GM12878 (cell line): ENCODE data around the gene PRKCE. TPM values are rescaled to one million over a fixed set of nuclear protein-coding genes. Genes with fewer than 3 reads are reported as not detected.

Experiments
- ATAC-seq: fragments of 200-7000 bp; cut with Tn5 transposase; 3 replicates; pipeline ENCODE4 v1.9.1; 2020; ENCODE audit warnings: mild to moderate bottlenecking, moderate library complexity
- BruUV-seq: library from RNA; stranded (reverse); fragments of 400-500 nt; replicated peaks from 2 replicates; lab custom pipeline; 2021; lab: Mats Ljungman, UMichigan
- CTCF ChIA-PET: fragments of 300-600 bp; sonication (Branson Sonifier 250); formaldehyde crosslinking; extraction: SDS; loops from one replicate; lab custom pipeline; 2021; ENCODE audit warnings: inconsistent platforms; lab: Yijun Ruan, JAX
- POLR2A ChIA-PET: fragments of 350-600 bp; formaldehyde crosslinking; extraction: SDS; loops from one replicate; lab custom pipeline; 2021; ENCODE audit warnings: inconsistent platforms; lab: Charles Lee
- RAD21 ChIA-PET: fragments of 300-600 bp; sonication (Branson Sonifier 250); formaldehyde crosslinking; loops from one replicate; lab custom pipeline; 2023; ENCODE audit warnings: antibody characterized with exemption; ENCODE audit not compliant: unreplicated experiment; lab: Charles Lee
- SMC1A ChIA-PET: fragments of 300-600 bp; sonication (Branson Sonifier 250); formaldehyde crosslinking; loops from one replicate; lab custom pipeline; 2023; ENCODE audit not compliant: unreplicated experiment, uncharacterized antibody; lab: Charles Lee
- DNase-seq: peaks from one replicate; pipeline ENCODE4 v3.0.0-alpha.2; 2011; ENCODE audit warnings: low read depth, low spot score
- FAIRE-seq: peaks from 3 replicates; lab custom pipeline; 2011; peaks lifted over from hg19 to GRCh38; lab: Jason Lieb, UNC
- H2AFZ ChIP-seq: 2 replicates; pipeline ENCODE4 v1.6.0; 2011; ENCODE audit warnings: low read depth, low read length, control low read depth; ENCODE audit not compliant: control insufficient read depth
- H3K27ac ChIP-seq: 2 replicates; pipeline ENCODE4 v1.5.1; 2011; ENCODE audit warnings: control low read depth; ENCODE audit not compliant: control insufficient read depth, insufficient read depth
- H3K27me3 ChIP-seq, 2 experiments: replicated peaks in 1 of 2; 2 replicates each; pipeline versions ENCODE4 v1.6.0 to v1.6.1; 2011; ENCODE audit warnings: low read length in 1 of 2; ENCODE audit not compliant: control insufficient read depth in 2 of 2, insufficient read depth in 2 of 2
- H3K36me3 ChIP-seq, 2 experiments: 2 replicates each; pipeline ENCODE4 v1.5.1; 2011; ENCODE audit warnings: low read length in 1 of 2; ENCODE audit not compliant: control insufficient read depth in 2 of 2, insufficient read depth in 2 of 2
- H3K4me1 ChIP-seq: 2 replicates; pipeline ENCODE4 v1.6.1; 2011; ENCODE audit warnings: mild to moderate bottlenecking, low read length, moderate library complexity, mixed read lengths; ENCODE audit not compliant: control insufficient read depth, insufficient read depth
- H3K4me2 ChIP-seq: 2 replicates; pipeline ENCODE4 v1.6.0; 2011; ENCODE audit warnings: control low read depth; ENCODE audit not compliant: control insufficient read depth, insufficient read depth
- H3K4me3 ChIP-seq: fragments of 200-600 bp; sonication (generic); 2 replicates; pipeline ENCODE4 v1.5.1; 2016
- H3K79me2 ChIP-seq: 2 replicates; pipeline ENCODE4 v1.6.0; 2011; ENCODE audit warnings: low read length; ENCODE audit not compliant: control insufficient read depth, insufficient read depth
- H3K9ac ChIP-seq: 2 replicates; pipeline ENCODE4 v1.8.0; 2011; ENCODE audit warnings: low read length, control low read depth, mixed read lengths; ENCODE audit not compliant: control insufficient read depth, insufficient read depth
- H3K9me3 ChIP-seq: replicated peaks from 3 replicates; pipeline ENCODE4 v1.5.1; 2011; ENCODE audit warnings: mild to moderate bottlenecking, low read length; ENCODE audit not compliant: control insufficient read depth, insufficient read depth
- H4K20me1 ChIP-seq: 2 replicates; pipeline ENCODE4 v1.6.0; 2011; ENCODE audit not compliant: control insufficient read depth, insufficient read depth
- ATF7 ChIP-seq: fragments of 450-650 bp; IDR thresholded peaks from 2 replicates; pipeline ENCODE4 v1.6.1; 2016; ENCODE audit warnings: low read depth, mild to moderate bottlenecking
- CTCF ChIP-seq, 3 experiments: IDR thresholded peaks in 2 of 3; conservative IDR thresholded peaks in 1 of 3; 2 replicates each; pipeline ENCODE4 v1.5.1; 2011; ENCODE audit warnings: low read depth in 3 of 3, low read length in 3 of 3, mild to moderate bottlenecking in 3 of 3, control low read depth in 2 of 3, moderate library complexity in 2 of 3, inconsistent platforms in 1 of 3, mixed read lengths in 1 of 3; ENCODE audit not compliant: control insufficient read depth in 2 of 3, insufficient read depth in 1 of 3; ENCODE audit errors: extremely low read depth in 1 of 3
- IRF4 ChIP-seq: IDR thresholded peaks from 2 replicates; pipeline ENCODE4 v1.6.1; 2011; ENCODE audit warnings: low read depth, low read length
- PAX8 ChIP-seq: fragments of 450-650 bp; IDR thresholded peaks from 2 replicates; pipeline ENCODE4 v1.6.1; 2017; ENCODE audit warnings: mild to moderate bottlenecking, moderate library complexity
- RUNX3 ChIP-seq: IDR thresholded peaks from 2 replicates; pipeline ENCODE4 v1.6.1; 2012; ENCODE audit warnings: low read length, inconsistent platforms
- ZBTB33 ChIP-seq: fragments of 450-650 bp; IDR thresholded peaks from 2 replicates; pipeline ENCODE4 v1.6.1; 2017; ENCODE audit warnings: mild to moderate bottlenecking
- ZBTB4 ChIP-seq: fragments of 450-650 bp; formaldehyde crosslinking; IDR thresholded peaks from 2 replicates; pipeline ENCODE4 v1.4.0; 2022; ENCODE audit warnings: mild to moderate bottlenecking, moderate library complexity
- ZBTB40 ChIP-seq: fragments of 450-650 bp; IDR thresholded peaks from 2 replicates; pipeline ENCODE4 v1.6.1; 2016; ENCODE audit warnings: mild to moderate bottlenecking, moderate library complexity, borderline replicate concordance
- WGBS: methylation state at CpG from one replicate; pipeline ENCODE4 v1.1.6; 2016; ENCODE audit warnings: low lambda C conversion rate; ENCODE audit not compliant: insufficient replicate concordance, insufficient coverage; ENCODE audit errors: missing lambda C conversion rate; 5-methylcytosine and 5-hydroxymethylcytosine counted together
- in situ Hi-C: fragments of 300-500 bp; cut with MboI; formaldehyde crosslinking; loops from 9 replicates; pipeline ENCODE4 v1.14.3; 2018; ENCODE audit warnings: mixed read lengths
- intact Hi-C: fragments of 100-400 bp; cut with micrococcal nuclease; formaldehyde crosslinking; loops from one replicate; pipeline ENCODE4 v1.14.2; 2022; ENCODE audit not compliant: unreplicated experiment
- polyA plus RNA-seq, 11 experiments: library from polyadenylated mRNA; depleted of rRNA in 4 of 11; unstranded in 6 of 11; stranded (reverse) in 5 of 11; fragments of >200 nt; fragmentation: Nextera tagmentation in 4 of 11; fragmentation: Illumina TruSeq in 1 of 11; extraction: Ambion mirVana in 4 of 11; extraction: Trizol in 1 of 11; gene quantifications; 1 replicate in 1 of 11; 2 replicates in 10 of 11; pipeline versions ENCODE4 v1.2.1 to v1.2.3, GENCODE V29; 2011 to 2016; ENCODE audit warnings: inconsistent platforms in 2 of 11, missing spikeins in 2 of 11, low read depth in 1 of 11
- total RNA-seq, 4 experiments: library from RNA; depleted of rRNA in 3 of 4; stranded (reverse); fragments of >200 nt in 3 of 4; fragmentation: Illumina TruSeq in 1 of 4; extraction: Trizol in 1 of 4; gene quantifications; 2 replicates each; pipeline versions ENCODE4 v1.2.1 to v1.2.3, GENCODE V29; 2013 to 2021

The PRKCE gene
- total and polyA plus RNA-seq, 10 of the 15 experiments (the other 5 are each of a cell fraction or from before 2014, with no cell fraction given) = 2.6 to 28.2 (median 11.3) TPM

- Histone ChIP-seq H3K9ac (no peak overlapping the region), H3K79me2 (no peaks in the 10 kb centered on the region), H3K4me2 (no peak overlapping the region), H3K27ac (peak overlapping the region; percentile 48), H3K9me3 (no peaks in the 10 kb centered on the region), H3K36me3 (no peaks in the 10 kb centered on the region), H3K4me1 (peaks cover 7% of the 10 kb centered on the region), H3K4me3 (no peak overlapping the region), H2AFZ (peak overlapping the region; percentile 38; the same call in 1 of the 2 replicates), H3K27me3 (no peaks in the 10 kb centered on the region), H4K20me1 (no peaks in the 10 kb centered on the region)
- ChIA-PET CTCF (interaction anchor here (0.5 to 5.5 kb wide), 48 partner anchors 8 to 1219 kb away, joined by 3 to 66 read pairs (median 5); partner anchors contain the start of gene PRKCE), SMC1A (interaction anchor here (0.6 to 6.0 kb wide), 44 partner anchors 10 to 982 kb away, joined by 3 to 68 read pairs (median 6); no protein-coding TSS in a partner anchor), POLR2A (interaction anchor here (1.0 to 1.4 kb wide), 5 partner anchors 17 to 290 kb away, joined by 3 to 7 read pairs (median 4); no protein-coding TSS in a partner anchor), RAD21 (interaction anchor here (0.7 to 4.1 kb wide), 35 partner anchors 8 to 351 kb away, joined by 3 to 39 read pairs (median 6); no protein-coding TSS in a partner anchor)
- DNase-seq (no peak), FAIRE-seq (peak; percentile 54), ATAC-seq (peak; percentile 94)
- BruUV-seq = no TSS peak
- intact Hi-C loops (loop anchor here (1.0 to 2.0 kb wide), 5 partner anchors 47 to 292 kb away; no protein-coding TSS in a partner anchor), in situ Hi-C loops (loop anchor here (5.0 to 25.0 kb wide), 2 partner anchors 289 to 949 kb away; no protein-coding TSS in a partner anchor)
- 36% methylated on average over 13 of the region's 13 CpGs for WGBS
- no peak for TF ChIP-seq PAX8
- no peak for TF ChIP-seq ZBTB40
- no peak for TF ChIP-seq ZBTB4 (CRISPR knock-in tag)
- 0 out of 2 replicates have a peak, but pooled peaks have one; percentile 17 for TF ChIP-seq IRF4
- TF ChIP-seq ZBTB33 = peak; percentile 90
- no peak for TF ChIP-seq ATF7
- peak; percentile 67 to 91 (median 70) for TF ChIP-seq CTCF (IDR thresholded peaks at IDR 0.05 in 2 of 3, conservative IDR thresholded peaks at IDR 0.05 in 1 of 3; ENCODE audit: control insufficient read depth in 2 of 3, extremely low read depth in 1 of 3, insufficient read depth in 1 of 3, low read depth in 3 of 3, low read length in 3 of 3)
- TF ChIP-seq RUNX3 = peak; percentile 28; the same call in 1 of the 2 replicates
These were observed 284.5 kb downstream of the PRKCE start for GRCh38 chr2:45935791-45936622.
